GM21360 (cell line): ENCODE measurements around the gene MYH4.

Experiments used
- ATAC-seq: cut with Tn5 transposase; IDR thresholded peaks from one replicate; pipeline ENCODE4 v1.9.1; 2021; ENCODE audit warnings: mild to moderate bottlenecking, moderate library complexity; ENCODE audit not compliant: unreplicated experiment

The MYH4 gene

DNA sequence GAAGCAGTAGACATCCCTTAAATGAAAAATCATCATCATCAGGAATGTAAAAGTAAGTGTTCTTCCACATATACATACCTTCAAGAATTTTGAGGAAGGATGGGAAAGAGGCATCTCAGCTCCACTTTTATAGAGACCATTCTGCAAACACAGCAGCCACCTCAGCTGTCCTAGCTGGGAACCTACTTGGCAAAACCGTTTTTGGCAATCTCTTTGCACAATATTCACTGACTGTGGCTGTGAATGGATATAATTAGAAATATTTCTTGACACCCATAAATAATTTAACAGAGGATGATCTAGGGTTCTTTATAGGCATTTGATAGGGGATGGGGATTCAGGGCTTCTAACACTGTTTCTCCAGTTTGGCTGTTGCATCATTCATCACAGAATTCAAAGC lies at the start of gene MYH4:
Gene MYH4 (minus strand): TSS at position 101 of the 400 bp plus-strand sequence. CDS start 2,814 bp downstream, outside the sequence.
- ATAC-seq: no peak

GRCh38 chr17:10518271-10519037 lies 49.1 kb upstream of the MYH4 start, which contains the start of gene MYH1:
MYH1 (minus strand) TSS chr17:10518542; CDS start chr17:10516642, 1,900 bp downstream.
- ATAC-seq: no peak

DNA sequence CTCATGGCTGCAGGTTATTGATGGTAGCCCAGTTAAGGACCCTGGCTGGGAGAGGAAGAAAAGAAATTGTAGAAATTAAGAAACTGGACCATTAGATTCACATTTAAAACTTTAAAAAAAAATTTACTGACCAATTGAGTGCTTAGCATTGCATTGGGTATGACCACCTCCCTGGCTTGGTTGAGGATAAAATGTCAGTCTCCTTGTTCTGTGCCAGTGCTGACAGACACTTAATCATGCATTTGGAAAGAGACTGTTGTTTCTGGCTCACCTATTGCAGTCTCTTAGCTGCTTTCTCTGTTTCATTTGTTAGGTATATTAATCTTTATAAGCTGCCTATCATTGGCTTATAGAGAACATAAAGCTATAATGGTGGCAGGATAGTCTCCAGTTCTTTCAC lies 47.3 kb upstream of the MYH4 start:
- ATAC-seq: no peak

- no peak for ATAC-seq
Measured at GRCh38 chr17:10516065-10516464, 46.7 kb upstream of the MYH4 start.

DNA sequence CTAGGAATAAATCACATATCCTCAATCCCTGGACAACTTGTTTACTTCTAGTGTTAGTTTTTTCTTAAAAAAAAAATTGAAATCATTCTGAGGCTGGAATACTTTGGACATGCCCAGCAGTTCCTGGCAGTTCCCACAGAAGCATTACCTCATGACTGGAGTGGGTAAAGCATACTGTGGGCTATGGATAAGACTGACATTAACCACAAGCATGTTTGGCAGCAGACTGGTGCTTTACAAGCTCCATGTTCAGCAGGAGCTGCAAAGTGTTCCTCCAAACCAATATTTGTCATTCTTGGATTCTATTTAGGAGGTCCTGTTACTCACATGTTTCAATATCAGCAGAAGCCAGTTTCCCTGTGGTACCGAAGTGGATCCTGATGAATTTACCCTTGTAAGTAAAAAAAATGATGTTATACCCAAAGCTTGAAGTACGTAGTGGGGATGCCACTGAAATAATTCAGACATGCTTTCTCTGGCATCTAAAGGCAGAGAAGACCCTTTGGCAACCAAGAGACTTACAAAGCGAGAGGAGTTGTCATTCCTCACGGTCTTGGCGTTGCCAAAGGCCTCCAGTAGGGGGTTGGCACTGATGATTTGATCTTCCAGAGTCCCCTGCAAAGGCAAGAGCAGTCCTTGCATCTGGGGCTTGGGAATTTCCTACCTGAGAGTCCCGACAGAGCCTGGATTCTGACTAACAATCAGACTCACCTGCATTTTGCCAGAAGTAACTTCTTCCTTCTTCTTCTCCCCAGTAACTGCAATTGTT lies 44.1 kb upstream of the MYH4 start:
- ATAC-seq: no peak

- no peak for ATAC-seq
Measured at GRCh38 chr17:10512856-10513255, 43.5 kb upstream of the MYH4 start.

- no peak for ATAC-seq
Measured at GRCh38 chr17:10499950-10500349, 30.6 kb upstream of the MYH4 start.

- ATAC-seq: no peak
Measured at GRCh38 chr17:10492004-10492403, 22.6 kb upstream of the MYH4 start.

- ATAC-seq: no peak
Measured at GRCh38 chr17:10482252-10482651, 12.9 kb upstream of the MYH4 start.

DNA sequence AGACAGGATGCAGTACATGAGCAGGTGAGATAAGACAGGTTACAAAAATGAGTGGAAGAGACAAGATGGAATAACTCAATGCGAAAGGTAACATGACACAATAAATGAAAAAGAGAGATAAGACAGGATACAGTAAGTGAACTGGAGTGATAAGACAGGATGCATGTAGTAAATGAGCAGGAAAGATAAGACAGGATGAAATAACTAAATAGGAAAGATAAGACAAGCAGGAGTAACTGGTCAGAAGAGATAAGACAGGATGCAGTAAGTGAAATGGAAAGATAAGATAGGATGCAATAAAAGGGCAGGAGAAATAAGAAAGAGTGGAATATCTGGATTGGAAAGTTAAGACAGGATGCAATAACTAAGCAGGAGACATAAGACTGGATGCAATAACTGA lies 8.3 kb upstream of the MYH4 start:
- no peak for ATAC-seq

GRCh38 chr17:10474536-10474935 lies 5.2 kb upstream of the MYH4 start:
- ATAC-seq: no peak

DNA sequence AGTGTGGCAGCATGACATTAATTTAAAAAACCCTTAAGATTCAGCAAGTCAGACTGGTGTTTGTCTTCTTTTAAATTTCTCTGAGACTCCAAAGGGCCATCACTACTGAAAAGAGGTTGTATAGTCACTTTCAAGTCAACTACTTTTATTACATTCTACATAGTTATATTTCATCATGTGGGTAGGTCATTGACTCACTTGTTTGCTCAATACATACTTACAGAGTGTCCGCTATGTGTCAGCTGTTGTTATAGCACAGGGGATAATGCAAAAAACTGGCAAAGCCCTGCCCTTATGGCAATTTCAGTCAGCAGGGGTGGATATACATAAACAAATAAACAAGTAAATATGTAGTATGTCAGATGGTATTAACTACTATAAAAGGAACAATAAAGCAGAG lies 2.5 kb upstream of the MYH4 start:
- ATAC-seq: no peak

GRCh38 chr17:10463402-10463801 lies 6.0 kb downstream of the MYH4 start:
- ATAC-seq: no peak

- no peak for ATAC-seq
Measured at GRCh38 chr17:10460062-10460461, 9.3 kb downstream of the MYH4 start.

DNA sequence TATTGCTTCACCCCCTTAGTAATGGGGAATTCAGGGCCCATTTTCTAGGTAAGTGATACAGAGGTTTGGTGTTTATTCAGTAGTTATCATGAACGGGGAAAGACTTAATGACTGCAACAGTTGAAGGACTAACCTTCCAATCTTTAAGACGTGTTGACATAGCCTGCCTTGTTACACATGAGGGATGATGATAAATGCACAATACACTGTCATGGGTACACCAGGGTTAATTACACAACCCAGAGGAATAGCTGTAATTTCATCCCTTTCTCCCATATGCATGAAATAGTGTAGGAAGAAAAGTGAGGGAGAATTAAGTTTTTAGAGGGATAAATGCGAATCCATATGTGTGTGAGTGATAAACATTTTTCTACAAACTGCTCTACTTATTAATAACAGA lies 10.7 kb downstream of the MYH4 start:
- ATAC-seq: no peak

DNA sequence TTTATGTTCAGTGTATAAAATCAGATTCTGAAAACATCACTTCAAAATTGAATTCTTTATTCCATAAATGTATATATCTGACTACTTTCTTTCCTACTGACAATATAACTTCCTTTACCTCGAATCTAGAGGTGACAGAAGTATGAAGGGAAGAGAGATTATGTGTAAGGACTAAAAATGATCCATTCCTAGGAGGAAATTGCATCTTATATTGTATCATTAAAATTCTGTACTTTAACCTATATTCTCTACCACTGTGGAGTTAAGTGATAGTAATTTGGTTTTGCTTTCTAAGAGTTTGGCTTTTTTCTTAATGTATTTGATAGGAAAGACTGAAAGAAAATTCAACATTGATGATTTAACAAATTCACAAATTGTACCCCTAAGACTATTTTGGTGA lies 11.4 kb downstream of the MYH4 start:
- no peak for ATAC-seq

GRCh38 chr17:10447026-10447931 lies 22.1 kb downstream of the MYH4 start:
- ATAC-seq: no peak

DNA sequence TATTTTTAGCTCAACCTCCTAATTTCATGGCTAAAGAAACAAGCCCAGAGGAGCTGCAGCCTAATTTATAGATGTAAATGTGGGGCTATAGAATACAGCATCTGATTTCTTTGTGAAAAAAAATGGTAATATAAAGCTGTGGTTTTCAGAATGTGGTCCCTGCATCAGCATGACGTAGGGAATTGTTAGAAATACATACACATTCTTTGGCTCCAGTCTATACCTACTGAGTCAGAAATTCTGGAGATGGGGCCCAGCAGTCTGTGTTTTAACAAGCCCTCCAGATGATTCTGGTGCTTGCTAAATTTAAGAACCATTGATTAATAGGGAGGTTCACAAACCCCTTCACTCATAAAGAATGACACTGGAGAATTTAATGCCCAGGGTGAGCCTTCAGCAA lies 29.5 kb downstream of the MYH4 start:
- ATAC-seq: no peak

GRCh38 chr17:10435096-10435495 lies 34.3 kb downstream of the MYH4 start:
- no peak for ATAC-seq

- no peak for ATAC-seq
Measured at GRCh38 chr17:10429421-10430045, 39.8 kb downstream of the MYH4 start.

DNA sequence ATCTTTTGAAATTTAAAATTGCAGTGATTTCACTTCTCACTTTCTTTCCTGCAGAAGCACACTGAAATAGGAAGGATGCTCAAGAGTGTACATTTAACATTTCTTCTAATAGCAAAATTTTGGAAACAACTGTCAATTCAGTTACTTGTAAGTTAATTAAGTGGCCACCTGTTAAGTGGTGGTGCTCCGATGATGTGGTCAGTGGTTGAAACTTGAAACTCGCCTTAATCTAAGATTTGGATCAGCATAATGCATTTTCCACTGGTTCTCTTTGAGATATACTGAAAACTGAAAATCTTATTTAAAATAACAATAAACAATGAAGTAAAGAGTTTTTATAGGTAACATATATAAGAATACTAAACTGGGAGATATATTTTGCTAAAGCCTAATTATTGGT lies 40.6 kb downstream of the MYH4 start:
- no peak for ATAC-seq
